Fibroblast of the aortic adventitia (primary cell): ENCODE data around the gene AKAP8. TPM values are rescaled to one million over a fixed set of nuclear protein-coding genes. Genes with fewer than 3 reads are reported as not detected.

ENCODE experiments used
- DNase-seq: peaks from one replicate; pipeline ENCODE4 v3.0.0-alpha.2; 2010; ENCODE audit warnings: low read depth
- H3K4me3 ChIP-seq: 2 replicates; pipeline ENCODE4 v1.5.1; 2011; ENCODE audit warnings: low read depth, mild to moderate bottlenecking, control low read depth, low read length, moderate library complexity
- CTCF ChIP-seq: IDR thresholded peaks from 2 replicates; pipeline ENCODE4 v1.5.1; 2011; ENCODE audit warnings: mild to moderate bottlenecking, low read length, control low read depth, inconsistent platforms; ENCODE audit not compliant: insufficient read depth
- total RNA-seq: library from RNA; depleted of rRNA; stranded (reverse); fragments of >200 nt; gene quantifications from 2 replicates; pipeline ENCODE4 v1.2.3, GENCODE V29; 2012; ENCODE audit warnings: low replicate concordance

The AKAP8 gene
- total RNA-seq, 1 donor, result 15.5 TPM

- TF ChIP-seq CTCF, result no peak
- no peak overlapping the region for H3K4me3 ChIP-seq
- DNase-seq, result no peak
These were observed 11.2 kb upstream of the AKAP8 start for GRCh38 chr19:15390814-15391213.

GRCh38 chr19:15381864-15382263 lies 2.3 kb upstream of the AKAP8 start:
- no peak for TF ChIP-seq CTCF
- DNase-seq, result no peak

GRCh38 chr19:15381429-15381828 lies 1.8 kb upstream of the AKAP8 start:
- H3K4me3 ChIP-seq, result no peak overlapping the region
- no peak for TF ChIP-seq CTCF
- no peak for DNase-seq

More at GRCh38 chr19:15381864-15382263, 2.3 kb upstream of the AKAP8 start:
- H3K4me3 ChIP-seq, result no peak overlapping the region

GRCh38 chr19:15379999-15380647 lies 536 bp upstream of the AKAP8 start:
- peak; percentile 39 for DNase-seq
- no peak for TF ChIP-seq CTCF
- H3K4me3 ChIP-seq, result peak overlapping the region; percentile 71

- DNase-seq, result peak; percentile 53
- H3K4me3 ChIP-seq, result peak overlapping the region; percentile 98
- no peak for TF ChIP-seq CTCF
These were observed 979 bp downstream of the AKAP8 start for GRCh38 chr19:15378534-15379082.

GRCh38 chr19:15374796-15375440 lies 4.7 kb downstream of the AKAP8 start:
- no peak for TF ChIP-seq CTCF
- no peak for DNase-seq
- H3K4me3 ChIP-seq, result no peak overlapping the region
